ENCODE data around the gene UBIAD1.

Gene UBIAD1, protein sequence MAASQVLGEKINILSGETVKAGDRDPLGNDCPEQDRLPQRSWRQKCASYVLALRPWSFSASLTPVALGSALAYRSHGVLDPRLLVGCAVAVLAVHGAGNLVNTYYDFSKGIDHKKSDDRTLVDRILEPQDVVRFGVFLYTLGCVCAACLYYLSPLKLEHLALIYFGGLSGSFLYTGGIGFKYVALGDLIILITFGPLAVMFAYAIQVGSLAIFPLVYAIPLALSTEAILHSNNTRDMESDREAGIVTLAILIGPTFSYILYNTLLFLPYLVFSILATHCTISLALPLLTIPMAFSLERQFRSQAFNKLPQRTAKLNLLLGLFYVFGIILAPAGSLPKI

DNA sequence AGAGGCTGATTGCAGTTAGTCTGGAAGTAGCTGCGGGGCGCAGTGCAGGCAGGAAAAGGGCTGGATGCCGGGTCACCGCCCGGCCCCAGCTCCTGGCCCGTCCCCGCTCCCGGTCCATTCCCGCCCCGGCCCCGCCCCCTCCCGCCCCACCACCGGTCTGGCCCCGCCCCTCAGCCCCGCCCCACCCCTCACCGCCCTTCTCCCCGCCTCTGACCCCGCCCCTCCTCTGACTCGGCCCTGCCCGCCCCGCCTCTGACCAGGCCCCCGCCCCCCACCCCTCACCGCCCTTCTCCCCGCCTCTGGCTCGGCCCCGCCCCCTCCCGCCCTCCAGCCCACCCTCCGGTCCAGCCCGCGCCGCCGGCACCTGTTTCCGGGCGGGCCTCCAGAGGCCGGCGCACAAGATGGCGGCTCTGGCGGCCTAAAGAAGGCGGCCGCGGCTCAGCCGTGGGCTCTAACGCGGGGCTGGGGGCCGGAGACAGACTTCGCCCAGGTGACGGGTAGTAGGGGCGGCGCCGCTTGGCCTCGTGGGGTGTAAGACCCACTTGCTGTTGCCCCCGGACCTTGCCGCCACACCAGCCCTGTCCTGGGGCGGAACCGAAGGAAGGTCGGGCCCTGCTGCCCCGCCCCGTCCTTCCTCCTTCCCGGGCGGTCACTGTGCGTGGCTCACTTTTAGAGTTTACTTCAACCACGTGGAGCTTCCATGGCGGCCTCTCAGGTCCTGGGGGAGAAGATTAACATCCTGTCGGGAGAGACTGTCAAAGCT is at the start of gene UBIAD1:
UBIAD1 (plus strand) TSS at position 367 of the 763 bp plus-strand sequence; CDS start at position 701, 334 bp downstream.
- 0 out of 2 replicates have a peak, but pooled peaks have one; percentile 35 for TF ChIP-seq TCF4 (CRISPR knock-in tag; IDR thresholded peaks at IDR 0.05; ENCODE audit: borderline replicate concordance)
- no peak for TF ChIP-seq ZNF8 (CRISPR knock-in tag; IDR thresholded peaks at IDR 0.05)
- no peak for TF ChIP-seq GLIS3 (CRISPR knock-in tag; IDR thresholded peaks at IDR 0.05)
- ATAC-seq = peak; percentile 96

DNA sequence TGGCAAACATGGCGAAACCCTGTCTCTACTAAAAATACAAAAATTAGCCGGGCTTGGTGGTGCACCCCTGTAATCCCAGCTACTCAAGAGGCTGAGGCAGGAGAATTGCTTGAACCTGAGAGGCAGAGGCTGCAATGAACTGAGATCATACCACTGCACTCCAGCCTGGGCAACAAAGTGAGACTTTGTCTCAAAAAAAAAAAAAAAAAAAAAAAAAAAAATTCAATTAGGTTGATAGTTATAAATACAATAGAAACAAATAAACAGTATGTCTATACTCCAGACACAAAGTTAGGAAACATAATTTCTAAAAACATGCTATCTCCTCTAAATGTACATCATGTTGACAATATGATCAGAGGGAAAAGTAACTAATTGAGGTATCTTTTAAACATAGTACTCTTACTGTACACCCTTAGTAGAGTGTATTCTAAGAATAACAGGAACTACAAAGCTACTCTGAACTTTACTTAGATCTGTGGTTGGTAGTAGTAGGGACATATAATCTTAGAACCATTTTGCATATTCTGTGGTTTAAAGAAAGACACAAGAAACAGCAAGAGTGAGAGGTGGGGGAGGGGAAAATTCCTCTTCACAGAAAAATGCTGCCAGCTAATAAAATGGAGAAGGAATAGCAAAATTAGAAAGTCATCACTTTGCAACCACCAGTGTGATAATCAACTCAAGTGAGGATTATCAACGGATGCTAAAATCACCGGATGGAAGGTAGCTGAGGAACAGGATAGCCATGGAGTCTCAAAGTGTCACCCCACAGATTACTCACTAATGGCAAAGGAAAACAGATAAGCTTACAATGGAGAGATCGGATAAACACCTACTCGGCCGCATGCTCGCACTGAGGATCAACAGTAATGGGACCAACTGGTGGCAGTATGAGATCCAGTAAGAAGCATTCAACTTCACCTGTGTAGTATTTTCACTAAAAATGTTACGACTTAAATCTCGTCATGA is 45.6 kb upstream of the UBIAD1 start:
- ATAC-seq = no peak
- TF ChIP-seq TCF4 (CRISPR knock-in tag; IDR thresholded peaks at IDR 0.05; ENCODE audit: borderline replicate concordance) (no peak), BACH2 (CRISPR knock-in tag; IDR thresholded peaks at IDR 0.05; ENCODE audit: borderline replicate concordance) (no peak), RARB (CRISPR knock-in tag; IDR thresholded peaks at IDR 0.05) (no peak), SNAI2 (CRISPR knock-in tag; IDR thresholded peaks at IDR 0.05) (no peak), CSDC2 (CRISPR knock-in tag; IDR thresholded peaks at IDR 0.05) (no peak), ZNF70 (CRISPR knock-in tag; IDR thresholded peaks at IDR 0.05) (no peak), ZC3H10 (CRISPR knock-in tag; IDR thresholded peaks at IDR 0.05) (no peak), GLIS3 (CRISPR knock-in tag; IDR thresholded peaks at IDR 0.05) (no peak)
- TF ChIP-seq, protein P1, sequence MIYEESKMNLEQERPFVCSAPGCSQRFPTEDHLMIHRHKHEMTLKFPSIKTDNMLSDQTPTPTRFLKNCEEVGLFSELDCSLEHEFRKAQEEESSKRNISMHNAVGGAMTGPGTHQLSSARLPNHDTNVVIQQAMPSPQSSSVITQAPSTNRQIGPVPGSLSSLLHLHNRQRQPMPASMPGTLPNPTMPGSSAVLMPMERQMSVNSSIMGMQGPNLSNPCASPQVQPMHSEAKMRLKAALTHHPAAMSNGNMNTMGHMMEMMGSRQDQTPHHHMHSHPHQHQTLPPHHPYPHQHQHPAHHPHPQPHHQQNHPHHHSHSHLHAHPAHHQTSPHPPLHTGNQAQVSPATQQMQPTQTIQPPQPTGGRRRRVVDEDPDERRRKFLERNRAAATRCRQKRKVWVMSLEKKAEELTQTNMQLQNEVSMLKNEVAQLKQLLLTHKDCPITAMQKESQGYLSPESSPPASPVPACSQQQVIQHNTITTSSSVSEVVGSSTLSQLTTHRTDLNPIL (CRISPR knock-in tag; IDR thresholded peaks at IDR 0.05; ENCODE audit: low read depth) = no peak
- TF ChIP-seq, protein P2, sequence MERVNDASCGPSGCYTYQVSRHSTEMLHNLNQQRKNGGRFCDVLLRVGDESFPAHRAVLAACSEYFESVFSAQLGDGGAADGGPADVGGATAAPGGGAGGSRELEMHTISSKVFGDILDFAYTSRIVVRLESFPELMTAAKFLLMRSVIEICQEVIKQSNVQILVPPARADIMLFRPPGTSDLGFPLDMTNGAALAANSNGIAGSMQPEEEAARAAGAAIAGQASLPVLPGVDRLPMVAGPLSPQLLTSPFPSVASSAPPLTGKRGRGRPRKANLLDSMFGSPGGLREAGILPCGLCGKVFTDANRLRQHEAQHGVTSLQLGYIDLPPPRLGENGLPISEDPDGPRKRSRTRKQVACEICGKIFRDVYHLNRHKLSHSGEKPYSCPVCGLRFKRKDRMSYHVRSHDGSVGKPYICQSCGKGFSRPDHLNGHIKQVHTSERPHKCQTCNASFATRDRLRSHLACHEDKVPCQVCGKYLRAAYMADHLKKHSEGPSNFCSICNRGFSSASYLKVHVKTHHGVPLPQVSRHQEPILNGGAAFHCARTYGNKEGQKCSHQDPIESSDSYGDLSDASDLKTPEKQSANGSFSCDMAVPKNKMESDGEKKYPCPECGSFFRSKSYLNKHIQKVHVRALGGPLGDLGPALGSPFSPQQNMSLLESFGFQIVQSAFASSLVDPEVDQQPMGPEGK (CRISPR knock-in tag; IDR thresholded peaks at IDR 0.05; ENCODE audit: borderline replicate concordance) = no peak
- TF ChIP-seq, protein P3, sequence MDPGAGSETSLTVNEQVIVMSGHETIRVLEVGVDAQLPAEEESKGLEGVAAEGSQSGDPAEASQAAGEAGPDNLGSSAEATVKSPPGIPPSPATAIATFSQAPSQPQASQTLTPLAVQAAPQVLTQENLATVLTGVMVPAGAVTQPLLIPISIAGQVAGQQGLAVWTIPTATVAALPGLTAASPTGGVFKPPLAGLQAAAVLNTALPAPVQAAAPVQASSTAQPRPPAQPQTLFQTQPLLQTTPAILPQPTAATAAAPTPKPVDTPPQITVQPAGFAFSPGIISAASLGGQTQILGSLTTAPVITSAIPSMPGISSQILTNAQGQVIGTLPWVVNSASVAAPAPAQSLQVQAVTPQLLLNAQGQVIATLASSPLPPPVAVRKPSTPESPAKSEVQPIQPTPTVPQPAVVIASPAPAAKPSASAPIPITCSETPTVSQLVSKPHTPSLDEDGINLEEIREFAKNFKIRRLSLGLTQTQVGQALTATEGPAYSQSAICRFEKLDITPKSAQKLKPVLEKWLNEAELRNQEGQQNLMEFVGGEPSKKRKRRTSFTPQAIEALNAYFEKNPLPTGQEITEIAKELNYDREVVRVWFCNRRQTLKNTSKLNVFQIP (CRISPR knock-in tag; IDR thresholded peaks at IDR 0.05; ENCODE audit: borderline replicate concordance, low read depth) = no peak

DNA sequence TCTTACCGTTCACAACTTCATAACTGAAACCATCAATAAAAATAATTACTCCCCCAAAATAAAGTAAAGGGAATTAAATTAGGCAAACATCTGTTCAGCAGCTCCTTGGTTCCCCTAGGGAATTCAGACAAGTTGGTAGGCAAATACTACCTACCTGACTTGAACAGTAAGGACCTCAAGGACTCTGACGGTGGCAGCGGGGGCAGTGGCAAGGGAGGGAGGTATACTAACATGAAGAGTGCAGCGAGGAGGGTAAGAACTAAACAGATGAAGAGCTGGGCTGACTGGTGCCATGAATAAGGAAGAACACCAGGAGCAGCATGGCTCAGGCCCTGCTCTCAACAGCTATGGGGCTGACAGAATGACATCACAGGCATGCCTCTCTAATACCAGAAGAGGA is 43.8 kb upstream of the UBIAD1 start:
- no peak for ATAC-seq
- TF ChIP-seq TCF4 (CRISPR knock-in tag; IDR thresholded peaks at IDR 0.05; ENCODE audit: borderline replicate concordance) (no peak), TOX (CRISPR knock-in tag; IDR thresholded peaks at IDR 0.05; ENCODE audit: borderline replicate concordance) (no peak), ARNTL (CRISPR knock-in tag; IDR thresholded peaks at IDR 0.05; ENCODE audit: borderline replicate concordance, low read depth) (no peak), CSDC2 (CRISPR knock-in tag; IDR thresholded peaks at IDR 0.05) (no peak), ZFP30 (CRISPR knock-in tag; IDR thresholded peaks at IDR 0.05) (no peak), ZNF565 (CRISPR knock-in tag; conservative IDR thresholded peaks at IDR 0.05; ENCODE audit: low read depth) (no peak), ZC3H10 (CRISPR knock-in tag; IDR thresholded peaks at IDR 0.05) (no peak), PPARA (CRISPR knock-in tag; IDR thresholded peaks at IDR 0.05; ENCODE audit: borderline replicate concordance) (no peak), SNAI2 (CRISPR knock-in tag; IDR thresholded peaks at IDR 0.05) (no peak), BACH2 (CRISPR knock-in tag; IDR thresholded peaks at IDR 0.05; ENCODE audit: borderline replicate concordance) (no peak), OSR1 (CRISPR knock-in tag; IDR thresholded peaks at IDR 0.05) (no peak), ZFP3 (CRISPR knock-in tag; IDR thresholded peaks at IDR 0.05) (no peak), ZNF8 (CRISPR knock-in tag; IDR thresholded peaks at IDR 0.05) (no peak)
- TF ChIP-seq, protein P3 (CRISPR knock-in tag; IDR thresholded peaks at IDR 0.05; ENCODE audit: borderline replicate concordance, low read depth) = no peak
- TF ChIP-seq, protein P4, sequence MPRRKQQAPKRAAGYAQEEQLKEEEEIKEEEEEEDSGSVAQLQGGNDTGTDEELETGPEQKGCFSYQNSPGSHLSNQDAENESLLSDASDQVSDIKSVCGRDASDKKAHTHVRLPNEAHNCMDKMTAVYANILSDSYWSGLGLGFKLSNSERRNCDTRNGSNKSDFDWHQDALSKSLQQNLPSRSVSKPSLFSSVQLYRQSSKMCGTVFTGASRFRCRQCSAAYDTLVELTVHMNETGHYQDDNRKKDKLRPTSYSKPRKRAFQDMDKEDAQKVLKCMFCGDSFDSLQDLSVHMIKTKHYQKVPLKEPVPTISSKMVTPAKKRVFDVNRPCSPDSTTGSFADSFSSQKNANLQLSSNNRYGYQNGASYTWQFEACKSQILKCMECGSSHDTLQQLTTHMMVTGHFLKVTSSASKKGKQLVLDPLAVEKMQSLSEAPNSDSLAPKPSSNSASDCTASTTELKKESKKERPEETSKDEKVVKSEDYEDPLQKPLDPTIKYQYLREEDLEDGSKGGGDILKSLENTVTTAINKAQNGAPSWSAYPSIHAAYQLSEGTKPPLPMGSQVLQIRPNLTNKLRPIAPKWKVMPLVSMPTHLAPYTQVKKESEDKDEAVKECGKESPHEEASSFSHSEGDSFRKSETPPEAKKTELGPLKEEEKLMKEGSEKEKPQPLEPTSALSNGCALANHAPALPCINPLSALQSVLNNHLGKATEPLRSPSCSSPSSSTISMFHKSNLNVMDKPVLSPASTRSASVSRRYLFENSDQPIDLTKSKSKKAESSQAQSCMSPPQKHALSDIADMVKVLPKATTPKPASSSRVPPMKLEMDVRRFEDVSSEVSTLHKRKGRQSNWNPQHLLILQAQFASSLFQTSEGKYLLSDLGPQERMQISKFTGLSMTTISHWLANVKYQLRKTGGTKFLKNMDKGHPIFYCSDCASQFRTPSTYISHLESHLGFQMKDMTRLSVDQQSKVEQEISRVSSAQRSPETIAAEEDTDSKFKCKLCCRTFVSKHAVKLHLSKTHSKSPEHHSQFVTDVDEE (CRISPR knock-in tag; IDR thresholded peaks at IDR 0.05) = no peak
- TF ChIP-seq, protein P5, sequence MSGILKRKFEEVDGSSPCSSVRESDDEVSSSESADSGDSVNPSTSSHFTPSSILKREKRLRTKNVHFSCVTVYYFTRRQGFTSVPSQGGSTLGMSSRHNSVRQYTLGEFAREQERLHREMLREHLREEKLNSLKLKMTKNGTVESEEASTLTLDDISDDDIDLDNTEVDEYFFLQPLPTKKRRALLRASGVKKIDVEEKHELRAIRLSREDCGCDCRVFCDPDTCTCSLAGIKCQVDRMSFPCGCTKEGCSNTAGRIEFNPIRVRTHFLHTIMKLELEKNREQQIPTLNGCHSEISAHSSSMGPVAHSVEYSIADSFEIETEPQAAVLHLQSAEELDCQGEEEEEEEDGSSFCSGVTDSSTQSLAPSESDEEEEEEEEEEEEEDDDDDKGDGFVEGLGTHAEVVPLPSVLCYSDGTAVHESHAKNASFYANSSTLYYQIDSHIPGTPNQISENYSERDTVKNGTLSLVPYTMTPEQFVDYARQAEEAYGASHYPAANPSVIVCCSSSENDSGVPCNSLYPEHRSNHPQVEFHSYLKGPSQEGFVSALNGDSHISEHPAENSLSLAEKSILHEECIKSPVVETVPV (CRISPR knock-in tag; IDR thresholded peaks at IDR 0.05) = no peak

Data from SK-N-SH treated with all-trans-retinoic acid at 6 μM for 48 hours (cell line).